HCT116 (cell line): Measurements from ENCODE around the gene SLC26A2. TPM values are rescaled to one million over a fixed set of nuclear protein-coding genes. Genes with fewer than 3 reads are reported as not detected.

Source experiments
- ATAC-seq: fragments of 200-7000 bp; cut with Tn5 transposase; 2 replicates; pipeline ENCODE4 v1.9.1; 2020; ENCODE audit warnings: mild to moderate bottlenecking, moderate library complexity
- BruUV-seq: library from RNA; stranded (reverse); fragments of 400-500 nt; replicated peaks from 2 replicates; lab custom pipeline; 2021; lab: Mats Ljungman, UMichigan
- CTCF ChIA-PET: fragments of 300-600 bp; sonication (Branson Sonifier 250); formaldehyde crosslinking; loops from one replicate; lab custom pipeline; 2021; ENCODE audit warnings: antibody characterized with exemption; lab: Charles Lee
- POLR2A ChIA-PET: fragments of 300-600, 350-600 bp; sonication (Branson Sonifier 250); formaldehyde crosslinking; loops from one replicate; lab custom pipeline; 2021; ENCODE audit warnings: antibody characterized with exemption; lab: Charles Lee
- RAD21 ChIA-PET, 2 experiments: fragments of 300-600 bp; sonication (Branson Sonifier 250); formaldehyde crosslinking; loops; one replicate each; lab custom pipeline; 2023; ENCODE audit warnings: low total read pairs in 2 of 2; ENCODE audit not compliant: uncharacterized antibody in 2 of 2, unreplicated experiment in 2 of 2, low non-redundant PET in 1 of 2; lab: Charles Lee
- DNase-seq: peaks from one replicate; pipeline ENCODE4 v3.0.0-alpha.2; 2010; ENCODE audit warnings: low read depth, low spot score
- H2AFZ ChIP-seq: fragments of 200-600 bp; shearing (Covaris generic), sonication (generic); 2 replicates; pipeline ENCODE4 v1.6.1; 2017; ENCODE audit warnings: low read depth, mixed run types, mixed read lengths, antibody characterized with exemption, low read length; ENCODE audit not compliant: poor library complexity, severe bottlenecking
- H3K27ac ChIP-seq: 2 replicates; pipeline ENCODE4 v1.5.1; 2012; ENCODE audit warnings: low read depth, low read length
- H3K27me3 ChIP-seq: fragments of 200-600 bp; sonication (generic); 2 replicates; pipeline ENCODE4 v1.6.1; 2016; ENCODE audit warnings: mixed run types, low read length, mixed read lengths; ENCODE audit not compliant: insufficient read depth
- H3K36me3 ChIP-seq, 2 experiments: fragments of 200-500 bp in 1 of 2; fragments of 200-600 bp in 1 of 2; sonication (Bioruptor generic) in 1 of 2; sonication (generic) in 1 of 2; 2 replicates each; pipeline versions ENCODE4 v1.5.1 to v1.6.1; 2014 to 2016; ENCODE audit warnings: low read length in 2 of 2, inconsistent platforms in 1 of 2, mixed read lengths in 1 of 2, mixed run types in 1 of 2; ENCODE audit not compliant: insufficient read depth in 2 of 2, control insufficient read depth in 1 of 2
- H3K4me1 ChIP-seq, 2 experiments: fragments of 200-600 bp in 1 of 2; sonication (generic) in 1 of 2; 2 replicates each; pipeline versions ENCODE4 v1.5.1 to v1.6.1; 2012 to 2017; ENCODE audit warnings: low read length in 2 of 2, inconsistent platforms in 1 of 2, mild to moderate bottlenecking in 1 of 2, mixed read lengths in 1 of 2, mixed run types in 1 of 2, moderate library complexity in 1 of 2; ENCODE audit not compliant: insufficient read depth in 2 of 2, control insufficient read depth in 1 of 2
- H3K4me2 ChIP-seq: fragments of 200-600 bp; sonication (generic); 2 replicates; pipeline ENCODE4 v1.6.1; 2017; ENCODE audit warnings: mixed run types, low read length, mixed read lengths
- H3K4me3 ChIP-seq, 2 experiments: fragments of 200-600 bp in 1 of 2; sonication (generic) in 1 of 2; replicated peaks in 1 of 2; 2 replicates each; pipeline ENCODE4 v1.5.1; 2011 to 2016; ENCODE audit warnings: low read length in 2 of 2, control low read depth in 1 of 2, low read depth in 1 of 2, mild to moderate bottlenecking in 1 of 2, mixed read lengths in 1 of 2, mixed run types in 1 of 2
- H3K79me2 ChIP-seq: fragments of 200-600 bp; sonication (generic); 2 replicates; pipeline ENCODE4 v1.6.1; 2017; ENCODE audit warnings: mild to moderate bottlenecking, mixed run types, low read length, moderate library complexity, mixed read lengths; ENCODE audit not compliant: insufficient read depth
- H3K9ac ChIP-seq: fragments of 200-600 bp; sonication (generic); 2 replicates; pipeline ENCODE4 v1.6.1; 2016; ENCODE audit warnings: low read length, mixed read lengths
- H3K9me2 ChIP-seq: fragments of 200-600 bp; sonication (generic), shearing (Covaris generic); 2 replicates; pipeline ENCODE4 v1.6.1; 2017; ENCODE audit warnings: mixed run types, mild to moderate bottlenecking, moderate library complexity; ENCODE audit not compliant: insufficient read depth
- H3K9me3 ChIP-seq, 2 experiments: fragments of 200-500 bp in 1 of 2; fragments of 200-600 bp in 1 of 2; sonication (Bioruptor generic) in 1 of 2; sonication (generic) in 1 of 2; 2 replicates each; pipeline ENCODE4 v1.6.1; 2014 to 2017; ENCODE audit warnings: low read length in 2 of 2, mixed read lengths in 2 of 2, inconsistent platforms in 1 of 2, low read depth in 1 of 2, mild to moderate bottlenecking in 1 of 2, mixed run types in 1 of 2, moderate library complexity in 1 of 2; ENCODE audit not compliant: control insufficient read depth in 1 of 2, insufficient read depth in 1 of 2
- H4K20me1 ChIP-seq: fragments of 200-600 bp; sonication (generic), shearing (Covaris generic); 2 replicates; pipeline ENCODE4 v1.6.1; 2017; ENCODE audit warnings: mixed run types, mild to moderate bottlenecking, moderate library complexity; ENCODE audit not compliant: insufficient read depth
- ATF3 ChIP-seq: IDR thresholded peaks from 2 replicates; pipeline ENCODE4 v1.6.1; 2012
- CBX3 ChIP-seq: IDR thresholded peaks from 2 replicates; pipeline ENCODE4 v1.6.1; 2012; ENCODE audit warnings: low read depth
- CEBPB ChIP-seq: IDR thresholded peaks from 2 replicates; pipeline ENCODE4 v1.6.1; 2012; ENCODE audit warnings: low read depth
- CTCF ChIP-seq, 3 experiments: fragments of 200-600 bp in 1 of 3; sonication (generic) in 1 of 3; IDR thresholded peaks in 2 of 3; conservative IDR thresholded peaks in 1 of 3; 2 replicates each; pipeline ENCODE4 v1.5.1; 2012 to 2017; ENCODE audit warnings: low read depth in 2 of 3, low read length in 2 of 3, antibody characterized with exemption in 1 of 3, borderline replicate concordance in 1 of 3, control low read depth in 1 of 3, mild to moderate bottlenecking in 1 of 3, mixed read lengths in 1 of 3, mixed run types in 1 of 3, moderate library complexity in 1 of 3; ENCODE audit not compliant: insufficient read depth in 1 of 3
- EGR1 ChIP-seq: IDR thresholded peaks from 2 replicates; pipeline ENCODE4 v1.6.1; 2012; ENCODE audit warnings: low read depth
- ELF1 ChIP-seq: IDR thresholded peaks from 2 replicates; pipeline ENCODE4 v1.6.1; 2012; ENCODE audit warnings: low read depth, borderline replicate concordance
- FOSL1 ChIP-seq: IDR thresholded peaks from 2 replicates; pipeline ENCODE4 v1.6.1; 2012; ENCODE audit warnings: low read depth
- MAX ChIP-seq: IDR thresholded peaks from 2 replicates; pipeline ENCODE4 v1.6.1; 2012
- RAD21 ChIP-seq: IDR thresholded peaks from 2 replicates; pipeline ENCODE4 v1.6.1; 2012; ENCODE audit warnings: low read depth, mild to moderate bottlenecking
- REST ChIP-seq: IDR thresholded peaks from 2 replicates; pipeline ENCODE4 v1.6.1; 2012; ENCODE audit warnings: low read depth
- SIN3A ChIP-seq: IDR thresholded peaks from 2 replicates; pipeline ENCODE4 v1.6.1; 2012; ENCODE audit warnings: low read depth
- SRF ChIP-seq: IDR thresholded peaks from 2 replicates; pipeline ENCODE4 v1.6.1; 2012; ENCODE audit warnings: low read depth
- TCF7L2 ChIP-seq: IDR thresholded peaks from 2 replicates; pipeline ENCODE4 v1.7.0; 2011; ENCODE audit warnings: borderline replicate concordance, inconsistent platforms; ENCODE audit not compliant: insufficient read depth, insufficient read length; ENCODE audit errors: extremely low read depth
- ZBTB33 ChIP-seq: IDR thresholded peaks from 2 replicates; pipeline ENCODE4 v1.6.1; 2011; ENCODE audit warnings: mild to moderate bottlenecking, low read length, moderate library complexity; ENCODE audit not compliant: insufficient replicate concordance; ENCODE audit errors: extremely low read depth
- ZFX ChIP-seq: fragments of 450-650 bp; IDR thresholded peaks from 2 replicates; pipeline ENCODE4 v1.6.1; 2017
- ZNF274 ChIP-seq: fragments of 200-500 bp; sonication (Bioruptor generic); IDR thresholded peaks from 2 replicates; pipeline ENCODE4 v1.6.1; 2014; ENCODE audit warnings: mild to moderate bottlenecking, low read depth, low read length, inconsistent platforms
- intact Hi-C: fragments of 100-400 bp; cut with micrococcal nuclease; formaldehyde crosslinking; loops from 2 replicates; pipeline ENCODE4 v1.10.0; 2022
- total RNA-seq: library from RNA; stranded (reverse); gene quantifications from one replicate; pipeline ENCODE4 v1.2.1, GENCODE V29; 2021; ENCODE audit not compliant: unreplicated experiment

Gene SLC26A2
- total RNA-seq, 1 experiment from 2014 or later = 7.8 TPM

GRCh38 chr5:149990518-149991376 lies 30.2 kb downstream of the SLC26A2 start:
- Histone ChIP-seq H3K4me2 (no peak overlapping the region), H2AFZ (no peak overlapping the region), H3K27ac (no peak overlapping the region), H3K4me3 (no peak overlapping the region), H3K9me3 (no peaks in the 10 kb centered on the region), H3K27me3 (no peaks in the 10 kb centered on the region), H3K36me3 (no peaks in the 10 kb centered on the region), H4K20me1 (no peaks in the 10 kb centered on the region), H3K79me2 (no peaks in the 10 kb centered on the region), H3K4me1 (no peaks in the 10 kb centered on the region), H3K9ac (no peak overlapping the region), H3K9me2 (no peaks in the 10 kb centered on the region)
- TF ChIP-seq SRF = no peak
- 0 out of 2 replicates have a peak, but pooled peaks have one; percentile 23 for TF ChIP-seq CEBPB
- no peak for TF ChIP-seq ZFX
- no peak for TF ChIP-seq REST
- TF ChIP-seq FOSL1 = 0 out of 2 replicates have a peak, but pooled peaks have one; percentile 5
- peak; percentile 98 for TF ChIP-seq RAD21
- TF ChIP-seq EGR1 = no peak
- no peak for TF ChIP-seq ATF3
- no peak for TF ChIP-seq ZBTB33
- TF ChIP-seq ELF1 = no peak
- no peak for TF ChIP-seq TCF7L2
- no peak for TF ChIP-seq SIN3A
- TF ChIP-seq MAX = no peak
- 0 out of 2 replicates have a peak, but pooled peaks have one; percentile 43 for TF ChIP-seq CBX3
- TF ChIP-seq ZNF274 = no peak
- TF ChIP-seq CTCF (IDR thresholded peaks at IDR 0.05 in 2 of 3, conservative IDR thresholded peaks at IDR 0.05 in 1 of 3; ENCODE audit: borderline replicate concordance in 1 of 3, insufficient read depth in 1 of 3, low read depth in 2 of 3, low read length in 2 of 3) = peak; percentile 81 to 96 (median 88)
- intact Hi-C loops = loop anchor here (1.0 to 5.0 kb wide), 3 partner anchors 138 to 354 kb away; no protein-coding TSS in a partner anchor
- POLR2A ChIA-PET = interaction anchor here (0.9 to 1.2 kb wide), 2 partner anchors 24 to 157 kb away, joined by 3 to 4 read pairs; no protein-coding TSS in a partner anchor
- peak; percentile 64 for DNase-seq
- BruUV-seq = no TSS peak
- peak; percentile 97 for ATAC-seq
- CTCF ChIA-PET = interaction anchor here (0.6 to 5.3 kb wide), 19 partner anchors 8 to 355 kb away, joined by 3 to 88 read pairs (median 7); partner anchors contain the start of genes HMGXB3, SLC26A2 and TIGD6
- RAD21 ChIA-PET = interaction anchor here (0.6 to 2.0 kb wide), 8 partner anchors 27 to 353 kb away, joined by 3 to 11 read pairs (median 4); partner anchors contain the start of gene SLC26A2 (in 1 of the 2)
